Activated effector memory CD4-positive, alpha-beta T cell treated with anti-CD3 and anti-CD28 coated beads, Interleukin-2, amount 50 U/mL, for 16 hours (primary cell): ENCODE results near the gene PDK2.
A peak's percentile ranks its signal among the peaks of the same experiment; 100 is the strongest.

Source experiments
- DNase-seq: peaks from one replicate; pipeline ENCODE4 v3.0.0-alpha.2; 2020

The PDK2 gene

GRCh38 chr17:50080096-50080480 lies 15.1 kb upstream of the PDK2 start:
- DNase-seq: no peak

GRCh38 chr17:50080827-50081226 lies 14.3 kb upstream of the PDK2 start:
- no peak for DNase-seq

- DNase-seq: no peak
Measured at GRCh38 chr17:50081757-50082156, 13.4 kb upstream of the PDK2 start.

- DNase-seq: peak; percentile 91
Measured at GRCh38 chr17:50087246-50087911, 7.8 kb upstream of the PDK2 start.

- DNase-seq: no peak
Measured at GRCh38 chr17:50087912-50088405, 7.2 kb upstream of the PDK2 start.

- DNase-seq: no peak
Measured at GRCh38 chr17:50088952-50089825, 6.0 kb upstream of the PDK2 start.

GRCh38 chr17:50090071-50090470 lies 5.1 kb upstream of the PDK2 start:
- DNase-seq: no peak

GRCh38 chr17:50090971-50091917 lies 3.9 kb upstream of the PDK2 start:
- DNase-seq: no peak

GRCh38 chr17:50091918-50092285 lies 3.2 kb upstream of the PDK2 start:
- DNase-seq: no peak

- DNase-seq: no peak
Measured at GRCh38 chr17:50093246-50093645, 1.9 kb upstream of the PDK2 start.

- DNase-seq: no peak
Measured at GRCh38 chr17:50093807-50094206, 1.3 kb upstream of the PDK2 start.

GRCh38 chr17:50094243-50094752 lies 853 bp upstream of the PDK2 start:
- DNase-seq: peak; percentile 97

- DNase-seq: no peak
Measured at GRCh38 chr17:50095626-50096037, 481 bp downstream of the PDK2 start.

- no peak for DNase-seq
Measured at GRCh38 chr17:50096092-50096491, 941 bp downstream of the PDK2 start.

GRCh38 chr17:50096758-50097157 lies 1.6 kb downstream of the PDK2 start:
- no peak for DNase-seq

GRCh38 chr17:50097455-50097854 lies 2.3 kb downstream of the PDK2 start:
- DNase-seq: no peak

GRCh38 chr17:50097926-50098325 lies 2.8 kb downstream of the PDK2 start:
- DNase-seq: no peak

GRCh38 chr17:50098583-50098982 lies 3.4 kb downstream of the PDK2 start:
- DNase-seq: no peak

- DNase-seq: no peak
Measured at GRCh38 chr17:50099003-50099402, 3.9 kb downstream of the PDK2 start.

- DNase-seq: no peak
Measured at GRCh38 chr17:50100480-50100883, 5.3 kb downstream of the PDK2 start.

GRCh38 chr17:50100921-50101345 lies 5.8 kb downstream of the PDK2 start:
- no peak for DNase-seq

- DNase-seq: no peak
Measured at GRCh38 chr17:50101346-50102163, 6.4 kb downstream of the PDK2 start.
